Right lobe of liver (tissue), 6 donors: Measurements from ENCODE around the gene ARID4A. TPM values are rescaled to one million over a fixed set of nuclear protein-coding genes. Genes with fewer than 3 reads are reported as not detected.

ENCODE experiments used
- ATAC-seq, 4 donors: fragments of 200-7000 bp; cut with Tn5 transposase; one replicate each; pipeline ENCODE4 v1.9.1; 2020; ENCODE audit warnings: mild to moderate bottlenecking in 4 of 4, moderate library complexity in 4 of 4
- DNase-seq, 3 donors: peaks; one replicate each; pipeline ENCODE4 v3.0.0-alpha.2; 2020
- H3K27ac ChIP-seq, 3 donors: fragments of 200-600 bp; one replicate each; pipeline ENCODE4 v1.8.0; 2022
- H3K27me3 ChIP-seq, 2 donors: fragments of 200-600 bp; one replicate each; pipeline ENCODE4 v1.8.0; 2022
- H3K36me3 ChIP-seq, 4 donors: fragments of 200-600 bp; sonication (generic) in 1 of 4; one replicate each; pipeline versions ENCODE4 v1.5.1 to v1.8.0; 2017 to 2022; ENCODE audit warnings: control low read depth in 1 of 4
- H3K4me1 ChIP-seq, 4 donors: fragments of 200-600 bp; sonication (generic) in 1 of 4; one replicate each; pipeline versions ENCODE4 v1.5.1 to v1.8.0; 2017 to 2022; ENCODE audit warnings: control low read depth in 1 of 4
- H3K4me3 ChIP-seq, 3 donors: fragments of 200-600 bp; one replicate each; pipeline ENCODE4 v1.8.0; 2022
- H3K9me3 ChIP-seq, 4 donors: fragments of 200-600 bp; sonication (generic) in 1 of 4; one replicate each; pipeline versions ENCODE4 v1.5.1 to v1.8.0; 2017 to 2022; ENCODE audit warnings: control low read depth in 1 of 4
- CTCF ChIP-seq, 4 donors: fragments of 200-600 bp in 3 of 4; fragments of 450-650 bp in 1 of 4; IDR thresholded peaks; one replicate each; pipeline versions ENCODE4 v1.5.1 to v1.8.0; 2016 to 2022; ENCODE audit warnings: antibody characterized with exemption in 4 of 4, mild to moderate bottlenecking in 2 of 4
- POLR2A ChIP-seq: fragments of 450-650 bp; IDR thresholded peaks from one replicate; pipeline ENCODE4 v1.6.1; 2017; ENCODE audit warnings: antibody characterized with exemption, mild to moderate bottlenecking
- WGBS: methylation state at CpG from one replicate; pipeline ENCODE4 v1.1.6; 2018; ENCODE audit warnings: low coverage, low lambda C conversion rate; ENCODE audit not compliant: insufficient coverage; ENCODE audit errors: missing lambda C conversion rate; 5-methylcytosine and 5-hydroxymethylcytosine counted together
- intact Hi-C, 2 donors: fragments of 100-400 bp; cut with DNase I; formaldehyde crosslinking; loops; one replicate each; pipeline versions ENCODE4 v1.11.2 to v1.14.1; 2022
- total RNA-seq, 6 experiments: library from RNA; depleted of rRNA in 2 of 6; stranded (reverse); fragments of >200 nt in 2 of 6; fragmentation: NEBNext Ultra II Directional in 3 of 6; extraction: Animal tissue kit (Norgen Biotek cat#: 25700) in 3 of 6; gene quantifications; one replicate each; pipeline versions ENCODE4 v1.1.0 to v1.2.4, GENCODE V29; 2016 to 2023
- donor health status: DM: no; HTN: yes; CAD: no.
- donor health status: DM: no; HTN: no; CAD: no.
- donor health status: DM: no; HTN: no; CAD: no.
- donor health status: DM: no; HTN: yes; CAD: no.
- donor health status: DM: no; HTN: yes; CAD: no.

ARID4A gene
- total RNA-seq, 6 experiments from 2014 or later: 7.6 to 22.1 (median 15.7) TPM

- 20% methylated on average over 3 of the region's 3 CpGs for WGBS
- DNase-seq: no peak
- no peaks in the 10 kb centered on the region for H3K27me3 ChIP-seq
- peak; percentile 39 to 67 (median 56) for ATAC-seq
- no peaks in the 10 kb centered on the region for H3K9me3 ChIP-seq
- H3K27ac ChIP-seq: peak overlapping the region; percentile 36 to 92 (median 81)
- peaks cover 0 to 60% (median 15%) of the 10 kb centered on the region in 4 donors for H3K36me3 ChIP-seq
- TF ChIP-seq POLR2A: no peak
- TF ChIP-seq CTCF (IDR thresholded peaks at IDR 0.05): no peak
- no peak overlapping the region for H3K4me3 ChIP-seq
- intact Hi-C loops: no loop called here
- peaks cover 0 to 62% (median 26%) of the 10 kb centered on the region in 4 donors for H3K4me1 ChIP-seq
These were observed 10.1 kb upstream of the ARID4A start for GRCh38 chr14:58288106-58288792.

- TF ChIP-seq POLR2A (no peak), CTCF (IDR thresholded peaks at IDR 0.05) (no peak)
- intact Hi-C loops: no loop called here
- ATAC-seq (no peak), DNase-seq (no peak)
- Histone ChIP-seq H3K4me3 (no peak overlapping the region), H3K36me3 (peaks cover 0 to 51% (median 20%) of the 10 kb centered on the region in 4 donors), H3K9me3 (no peaks in the 10 kb centered on the region), H3K4me1 (peaks cover 0 to 61% (median 22%) of the 10 kb centered on the region in 4 donors), H3K27me3 (no peaks in the 10 kb centered on the region), H3K27ac (no peak overlapping the region)
- WGBS: 57% methylated on average over 5 of the region's 5 CpGs
These were observed 6.7 kb upstream of the ARID4A start for GRCh38 chr14:58291646-58292045.

- H3K27ac ChIP-seq: no peak overlapping the region
- no peak for ATAC-seq
- H3K27me3 ChIP-seq: no peaks in the 10 kb centered on the region
- H3K9me3 ChIP-seq: no peaks in the 10 kb centered on the region
- TF ChIP-seq CTCF (IDR thresholded peaks at IDR 0.05) (no peak), POLR2A (no peak)
- peaks cover 0 to 56% (median 19%) of the 10 kb centered on the region in 4 donors for H3K4me1 ChIP-seq
- no peak for DNase-seq
- WGBS: 83% methylated on average over 3 of the region's 3 CpGs
- peaks cover 0 to 51% (median 19%) of the 10 kb centered on the region in 4 donors for H3K36me3 ChIP-seq
- no peak overlapping the region for H3K4me3 ChIP-seq
- intact Hi-C loops: no loop called here
These were observed 6.2 kb upstream of the ARID4A start for GRCh38 chr14:58292187-58292586.

GRCh38 chr14:58294201-58294600 lies 4.2 kb upstream of the ARID4A start:
- intact Hi-C loops: no loop called here
- DNase-seq: no peak

More at GRCh38 chr14:58294201-58294600, 4.2 kb upstream of the ARID4A start:
- Histone ChIP-seq H3K4me1 (peaks cover 0 to 37% (median 10%) of the 10 kb centered on the region in 4 donors), H3K36me3 (peaks cover 0 to 46% (median 17%) of the 10 kb centered on the region in 4 donors), H3K27me3 (no peaks in the 10 kb centered on the region), H3K9me3 (no peaks in the 10 kb centered on the region), H3K27ac (peak overlapping the region in 1 of 3 donors; percentile 1), H3K4me3 (no peak overlapping the region)
- TF ChIP-seq CTCF (IDR thresholded peaks at IDR 0.05) (no peak), POLR2A (no peak)
- 57% methylated on average over 7 of the region's 7 CpGs for WGBS
- no peak for ATAC-seq
